ENCODE measurements around the gene DMAC2L. TPM values are rescaled to one million over a fixed set of nuclear protein-coding genes. Genes with fewer than 3 reads are reported as not detected.
A peak's percentile ranks its signal among the peaks of the same experiment; 100 is the strongest.

Gene DMAC2L
- total RNA-seq, 4 donors from 2014 or later, result 7.5 to 23.1 (median 20.4) TPM

- peak overlapping the region in 1 of 4 donors; percentile 33 for H3K4me3 ChIP-seq
- H3K4me1 ChIP-seq, result peaks cover 0 to 40% (median 10%) of the 10 kb centered on the region in 4 donors
- no peak for DNase-seq (ENCODE audit: low spot score in 2 of 2)
- TF ChIP-seq CTCF (IDR thresholded peaks at IDR 0.05), result no peak
- peak in 1 of 2 donors; percentile 12 for TF ChIP-seq EP300 (IDR thresholded peaks at IDR 0.05)
- TF ChIP-seq POLR2A (IDR thresholded peaks at IDR 0.05), result no peak
- peaks cover 0 to 17% (median 0%) of the 10 kb centered on the region in 3 donors for H3K36me3 ChIP-seq
- H3K27me3 ChIP-seq, result no peaks in the 10 kb centered on the region
- WGBS, 2 donors, result 28 to 42% methylated on average over 8 of the region's 8 CpGs
- H3K9me3 ChIP-seq, result no peaks in the 10 kb centered on the region
- peak overlapping the region; percentile 60 to 84 (median 78) for H3K27ac ChIP-seq
These were observed 8.2 kb downstream of the DMAC2L start for GRCh38 chr14:50320283-50320682.

- Histone ChIP-seq H3K4me3 (peak overlapping the region in 3 of 4 donors; percentile 17 to 33 (median 27)), H3K36me3 (peaks cover 0 to 20% (median 0%) of the 10 kb centered on the region in 3 donors), H3K27me3 (no peaks in the 10 kb centered on the region), H3K4me1 (peaks cover 0 to 40% (median 10%) of the 10 kb centered on the region in 4 donors), H3K9me3 (no peaks in the 10 kb centered on the region), H3K27ac (peak overlapping the region; percentile 60 to 84 (median 78))
- DNase-seq (ENCODE audit: low spot score in 2 of 2), result peak in 1 of 2 donors; percentile 78
- TF ChIP-seq EP300 (IDR thresholded peaks at IDR 0.05) (peak; percentile 37 to 71), POLR2A (IDR thresholded peaks at IDR 0.05) (peak in 1 of 2 donors; percentile 37), CTCF (IDR thresholded peaks at IDR 0.05) (peak; percentile 83 to 88 (median 85))
- WGBS, 2 donors, result 1 to 2% methylated on average over 9 of the region's 9 CpGs
These were observed 9.0 kb downstream of the DMAC2L start for GRCh38 chr14:50321009-50321660.

- H3K36me3 ChIP-seq, result peaks cover 0 to 31% (median 0%) of the 10 kb centered on the region in 3 donors
- H3K4me3 ChIP-seq, result no peak overlapping the region
- H3K9me3 ChIP-seq, result no peaks in the 10 kb centered on the region
- H3K27me3 ChIP-seq, result no peaks in the 10 kb centered on the region
- peak overlapping the region in 1 of 4 donors; percentile 35 for H3K27ac ChIP-seq
- H3K4me1 ChIP-seq, result peaks cover 0 to 25% (median 12%) of the 10 kb centered on the region in 4 donors
- TF ChIP-seq POLR2A (IDR thresholded peaks at IDR 0.05) (no peak), CTCF (IDR thresholded peaks at IDR 0.05) (no peak), EP300 (IDR thresholded peaks at IDR 0.05) (no peak)
- no peak for DNase-seq (ENCODE audit: low spot score in 2 of 2)
These were observed 19.5 kb downstream of the DMAC2L start for GRCh38 chr14:50331596-50331995.

- Histone ChIP-seq H3K27ac (peak overlapping the region in 1 of 4 donors; percentile 8), H3K27me3 (no peaks in the 10 kb centered on the region), H3K4me3 (no peak overlapping the region), H3K4me1 (peaks cover 0 to 29% (median 14%) of the 10 kb centered on the region in 4 donors), H3K9me3 (no peaks in the 10 kb centered on the region), H3K36me3 (peaks cover 0 to 25% (median 0%) of the 10 kb centered on the region in 3 donors)
- 68 to 75% methylated on average over 3 of the region's 3 CpGs for WGBS, 2 donors
- TF ChIP-seq EP300 (IDR thresholded peaks at IDR 0.05) (peak in 1 of 2 donors; percentile 43), CTCF (IDR thresholded peaks at IDR 0.05) (no peak), POLR2A (IDR thresholded peaks at IDR 0.05) (no peak)
- DNase-seq (ENCODE audit: low spot score in 2 of 2), result no peak
These were observed 20.9 kb downstream of the DMAC2L start for GRCh38 chr14:50333014-50333509.

- Histone ChIP-seq H3K27ac (peak overlapping the region in 1 of 4 donors; percentile 88), H3K4me1 (peaks cover 0 to 29% (median 14%) of the 10 kb centered on the region in 4 donors), H3K4me3 (no peak overlapping the region), H3K36me3 (peaks cover 0 to 29% (median 0%) of the 10 kb centered on the region in 3 donors), H3K9me3 (no peaks in the 10 kb centered on the region), H3K27me3 (no peaks in the 10 kb centered on the region)
- no peak for DNase-seq (ENCODE audit: low spot score in 2 of 2)
- 92 to 94% methylated on average over 8 of the region's 8 CpGs for WGBS, 2 donors
- no peak for TF ChIP-seq CTCF (IDR thresholded peaks at IDR 0.05)
- TF ChIP-seq EP300 (IDR thresholded peaks at IDR 0.05), result no peak
- TF ChIP-seq POLR2A (IDR thresholded peaks at IDR 0.05), result no peak
These were observed 22.1 kb downstream of the DMAC2L start for GRCh38 chr14:50334211-50334610.

Measured in tibial nerve (tissue), 4 donors.